SIG-M5 treated with dmso at 0.1 percent for 504 hours (cell line): Measurements from ENCODE around the gene FHL2.
A peak's percentile ranks its signal among the peaks of the same experiment; 100 is the strongest.

Experiments
- DNase-seq: peaks from one replicate; lab custom pipeline; 2025; ENCODE audit not compliant: unreplicated experiment; lab: John Stamatoyannopoulos, UW

The FHL2 gene

GRCh38 chr2:105321875-105322646, 76.8 kb downstream of the FHL2 start:
- DNase-seq, result no peak

GRCh38 chr2:105320651-105321215, 78.1 kb downstream of the FHL2 start:
- no peak for DNase-seq

- DNase-seq, result no peak
Measured at GRCh38 chr2:105317937-105318336, 80.9 kb downstream of the FHL2 start.

GRCh38 chr2:105315314-105315713, 83.5 kb downstream of the FHL2 start:
- no peak for DNase-seq

- peak; percentile 77 for DNase-seq
Measured at GRCh38 chr2:105313877-105314276, 85.0 kb downstream of the FHL2 start.
